HepG2 (cell line): ENCODE results near the gene TRAPPC1. TPM values are rescaled to one million over a fixed set of nuclear protein-coding genes. Genes with fewer than 3 reads are reported as not detected.

Source experiments
- AHDC1 ChIP-seq: sonication (generic); formaldehyde crosslinking; IDR thresholded peaks from 2 replicates; pipeline ENCODE4 v1.5.1; 2020; ENCODE audit warnings: mild to moderate bottlenecking, missing genetic modification reagents, borderline replicate concordance
- AHR ChIP-seq: IDR thresholded peaks from 2 replicates; pipeline ENCODE4 v1.6.1; 2018; ENCODE audit warnings: missing genetic modification reagents, missing compliant biosample characterization
- ARID2 ChIP-seq: sonication (generic); formaldehyde crosslinking; IDR thresholded peaks from 2 replicates; pipeline ENCODE4 v1.8.1; 2022; ENCODE audit warnings: mild to moderate bottlenecking, missing genetic modification reagents, borderline replicate concordance
- ASH2L ChIP-seq: fragments of 300-600, 200-600 bp; sonication (generic); IDR thresholded peaks from 2 replicates; pipeline ENCODE4 v1.7.0; 2017; ENCODE audit warnings: low read depth, mild to moderate bottlenecking, moderate library complexity, mixed read lengths, low read length; ENCODE audit not compliant: insufficient read length
- ISL2 ChIP-seq: sonication (generic); formaldehyde crosslinking; IDR thresholded peaks from 2 replicates; pipeline ENCODE4 v1.5.0; 2020; ENCODE audit warnings: missing genetic modification reagents
- MEF2D ChIP-seq: sonication (generic); formaldehyde crosslinking; IDR thresholded peaks from 2 replicates; pipeline ENCODE4 v1.5.1; 2020; ENCODE audit warnings: mild to moderate bottlenecking, missing genetic modification reagents
- MYC ChIP-seq: sonication (generic); formaldehyde crosslinking; IDR thresholded peaks from 2 replicates; pipeline ENCODE4 v1.9.0; 2021; ENCODE audit warnings: missing genetic modification reagents, borderline replicate concordance
- RARG ChIP-seq: sonication (generic); formaldehyde crosslinking; IDR thresholded peaks from 2 replicates; pipeline ENCODE4 v1.4.0; 2020; ENCODE audit warnings: low read depth, mild to moderate bottlenecking, missing genetic modification reagents
- SP2 ChIP-seq: sonication (generic); formaldehyde crosslinking; IDR thresholded peaks from 2 replicates; pipeline ENCODE4 v1.5.1; 2020; ENCODE audit warnings: mild to moderate bottlenecking, missing genetic modification reagents
- THAP8 ChIP-seq: sonication (generic); formaldehyde crosslinking; IDR thresholded peaks from 2 replicates; pipeline ENCODE4 v1.5.1; 2020; ENCODE audit warnings: missing genetic modification reagents, mild to moderate bottlenecking, borderline replicate concordance
- ZNF407 ChIP-seq: sonication (generic); formaldehyde crosslinking; IDR thresholded peaks from one replicate; pipeline ENCODE4 v1.5.1; 2020; ENCODE audit warnings: mild to moderate bottlenecking, missing genetic modification reagents; ENCODE audit errors: not compliant biosample characterization
- ZNF432 ChIP-seq: sonication (generic); formaldehyde crosslinking; IDR thresholded peaks from 2 replicates; pipeline ENCODE4 v1.5.0; 2020; ENCODE audit warnings: missing genetic modification reagents, mild to moderate bottlenecking, borderline replicate concordance
- ZNF850 ChIP-seq: sonication (generic); formaldehyde crosslinking; conservative IDR thresholded peaks from 2 replicates; pipeline ENCODE4 v1.9.0; 2021; ENCODE audit warnings: mild to moderate bottlenecking, missing genetic modification reagents
- polyA plus RNA-seq, 8 experiments: library from polyadenylated mRNA; depleted of rRNA in 3 of 8; stranded (reverse) in 7 of 8; unstranded in 1 of 8; fragments of >200 nt; fragmentation: Illumina TruSeq in 4 of 8; extraction: Trizol in 4 of 8; gene quantifications; 2 replicates each; pipeline versions ENCODE4 v1.2.1 to v1.2.3, GENCODE V29; 2011 to 2016; ENCODE audit warnings: low read depth in 4 of 8, missing spikeins in 1 of 8, mixed read lengths in 1 of 8; ENCODE audit not compliant: insufficient read depth in 1 of 8
- total RNA-seq, 5 experiments: library from RNA; depleted of rRNA; stranded (reverse); fragments of >200 nt; fragmentation: Illumina TruSeq; extraction: Trizol; gene quantifications; 2 replicates each; pipeline ENCODE4 v1.2.3, GENCODE V29; 2016; ENCODE audit warnings: low read depth in 1 of 5

The TRAPPC1 gene
- total and polyA plus RNA-seq, 2 of the 13 experiments (the other 11 are each of a cell fraction or from before 2014, with no cell fraction given) = 28.1 to 44.9 TPM

- TF ChIP-seq ZNF407 (CRISPR knock-in tag) = no peak
- TF ChIP-seq ARID2 (CRISPR knock-in tag) = no peak
- no peak for TF ChIP-seq ZNF850 (CRISPR knock-in tag)
- no peak for TF ChIP-seq AHR (CRISPR knock-in tag)
- 0 out of 2 replicates have a peak, but pooled peaks have one; percentile 3 for TF ChIP-seq SP2 (CRISPR knock-in tag)
- TF ChIP-seq MEF2D (CRISPR knock-in tag) = no peak
- TF ChIP-seq ASH2L = peak; percentile 14
- no peak for TF ChIP-seq MYC (CRISPR knock-in tag)
- no peak for TF ChIP-seq ZNF432 (CRISPR knock-in tag)
- 0 out of 2 replicates have a peak, but pooled peaks have one; percentile 7 for TF ChIP-seq AHDC1
- no peak for TF ChIP-seq RARG (CRISPR knock-in tag)
- TF ChIP-seq ISL2 (CRISPR knock-in tag) = no peak
- TF ChIP-seq THAP8 (CRISPR knock-in tag) = 0 out of 2 replicates have a peak, but pooled peaks have one; percentile 48
Measured at GRCh38 chr17:7932483-7932891, 741 bp upstream of the TRAPPC1 start (continued).
